ENCODE data around the gene PFKFB3.

The PFKFB3 gene

GRCh38 chr10:6230315-6230714 is 27.6 kb downstream of the PFKFB3 start:
- Histone ChIP-seq H3K36me3 (ENCODE audit: low read length) (no peaks in the 10 kb centered on the region), H4K20me1 (ENCODE audit: low read depth, low read length) (no peaks in the 10 kb centered on the region)

GRCh38 chr10:6231146-6231545 is 28.4 kb downstream of the PFKFB3 start:
- H3F3A ChIP-seq (ENCODE audit: insufficient read depth), result no peaks in the 10 kb centered on the region
- TF ChIP-seq EZH2phosphoT487 (conservative IDR thresholded peaks at IDR 0.05; ENCODE audit: low read length), result no peak
- no peak for TF ChIP-seq CTCF (IDR thresholded peaks at IDR 0.05; ENCODE audit: insufficient read depth, low read length, poor library complexity, severe bottlenecking)
- no peaks in the 10 kb centered on the region for H3K36me3 ChIP-seq (ENCODE audit: low read length)
- H3K27me3 ChIP-seq (ENCODE audit: low read length), result no peaks in the 10 kb centered on the region
- no peak overlapping the region for H2AFZ ChIP-seq (ENCODE audit: low read depth, low read length, severe bottlenecking)
- no peak overlapping the region for H3K4me3 ChIP-seq (ENCODE audit: insufficient read depth, low read length, poor library complexity, severe bottlenecking)
- no peak overlapping the region for H3K9ac ChIP-seq (ENCODE audit: low read length)
- H3K9me3 ChIP-seq (ENCODE audit: insufficient read depth, low read length), result no peaks in the 10 kb centered on the region
- H3K9me2 ChIP-seq (replicated peaks; ENCODE audit: insufficient read depth, low read length), result no peaks in the 10 kb centered on the region
- no peak overlapping the region for H3K27ac ChIP-seq (ENCODE audit: low read depth, low read length)
- no peaks in the 10 kb centered on the region for H4K20me1 ChIP-seq (ENCODE audit: low read depth, low read length)
- no peaks in the 10 kb centered on the region for H3K79me2 ChIP-seq (ENCODE audit: insufficient read depth, low read length)
- no peak overlapping the region for H3K4me2 ChIP-seq (ENCODE audit: low read depth, low read length, poor library complexity, severe bottlenecking)

More at GRCh38 chr10:6230315-6230714, 27.6 kb downstream of the PFKFB3 start:
- Histone ChIP-seq H3K9ac (ENCODE audit: low read length) (no peak overlapping the region), H3K4me3 (ENCODE audit: insufficient read depth, low read length, poor library complexity, severe bottlenecking) (no peak overlapping the region), H3K27ac (ENCODE audit: low read depth, low read length) (no peak overlapping the region), H3F3A (ENCODE audit: insufficient read depth) (no peaks in the 10 kb centered on the region), H2AFZ (ENCODE audit: low read depth, low read length, severe bottlenecking) (no peak overlapping the region), H3K4me2 (ENCODE audit: low read depth, low read length, poor library complexity, severe bottlenecking) (no peak overlapping the region), H3K9me3 (ENCODE audit: insufficient read depth, low read length) (no peaks in the 10 kb centered on the region), H3K79me2 (ENCODE audit: insufficient read depth, low read length) (no peaks in the 10 kb centered on the region), H3K27me3 (ENCODE audit: low read length) (no peaks in the 10 kb centered on the region), H3K9me2 (replicated peaks; ENCODE audit: insufficient read depth, low read length) (no peaks in the 10 kb centered on the region)
- no peak for TF ChIP-seq EZH2phosphoT487 (conservative IDR thresholded peaks at IDR 0.05; ENCODE audit: low read length)
- no peak for TF ChIP-seq CTCF (IDR thresholded peaks at IDR 0.05; ENCODE audit: insufficient read depth, low read length, poor library complexity, severe bottlenecking)

- no peak for TF ChIP-seq EZH2phosphoT487 (conservative IDR thresholded peaks at IDR 0.05; ENCODE audit: low read length)
- no peaks in the 10 kb centered on the region for H3K9me2 ChIP-seq (replicated peaks; ENCODE audit: insufficient read depth, low read length)
- H4K20me1 ChIP-seq (ENCODE audit: low read depth, low read length), result no peaks in the 10 kb centered on the region
- H3K9ac ChIP-seq (ENCODE audit: low read length), result no peak overlapping the region
- H3K4me3 ChIP-seq (ENCODE audit: insufficient read depth, low read length, poor library complexity, severe bottlenecking), result no peak overlapping the region
- H3F3A ChIP-seq (ENCODE audit: insufficient read depth), result no peaks in the 10 kb centered on the region
- H3K4me2 ChIP-seq (ENCODE audit: low read depth, low read length, poor library complexity, severe bottlenecking), result no peak overlapping the region
- no peak overlapping the region for H2AFZ ChIP-seq (ENCODE audit: low read depth, low read length, severe bottlenecking)
- no peaks in the 10 kb centered on the region for H3K27me3 ChIP-seq (ENCODE audit: low read length)
- H3K79me2 ChIP-seq (ENCODE audit: insufficient read depth, low read length), result no peaks in the 10 kb centered on the region
- H3K27ac ChIP-seq (ENCODE audit: low read depth, low read length), result no peak overlapping the region
- H3K36me3 ChIP-seq (ENCODE audit: low read length), result no peaks in the 10 kb centered on the region
- no peaks in the 10 kb centered on the region for H3K9me3 ChIP-seq (ENCODE audit: insufficient read depth, low read length)
These were observed 29.0 kb downstream of the PFKFB3 start for GRCh38 chr10:6231730-6232129.

GRCh38 chr10:6232225-6232807 is 29.6 kb downstream of the PFKFB3 start:
- no peak overlapping the region for H3K4me3 ChIP-seq (ENCODE audit: insufficient read depth, low read length, poor library complexity, severe bottlenecking)
- no peaks in the 10 kb centered on the region for H3K79me2 ChIP-seq (ENCODE audit: insufficient read depth, low read length)
- no peaks in the 10 kb centered on the region for H3K27me3 ChIP-seq (ENCODE audit: low read length)
- no peak overlapping the region for H2AFZ ChIP-seq (ENCODE audit: low read depth, low read length, severe bottlenecking)
- no peak overlapping the region for H3K4me2 ChIP-seq (ENCODE audit: low read depth, low read length, poor library complexity, severe bottlenecking)
- no peaks in the 10 kb centered on the region for H4K20me1 ChIP-seq (ENCODE audit: low read depth, low read length)
- no peaks in the 10 kb centered on the region for H3K36me3 ChIP-seq (ENCODE audit: low read length)
- TF ChIP-seq EZH2phosphoT487 (conservative IDR thresholded peaks at IDR 0.05; ENCODE audit: low read length) (no peak), CTCF (IDR thresholded peaks at IDR 0.05; ENCODE audit: insufficient read depth, low read length, poor library complexity, severe bottlenecking) (no peak)
- no peaks in the 10 kb centered on the region for H3F3A ChIP-seq (ENCODE audit: insufficient read depth)
- H3K9me3 ChIP-seq (ENCODE audit: insufficient read depth, low read length), result no peaks in the 10 kb centered on the region
- no peak overlapping the region for H3K9ac ChIP-seq (ENCODE audit: low read length)
- no peaks in the 10 kb centered on the region for H3K9me2 ChIP-seq (replicated peaks; ENCODE audit: insufficient read depth, low read length)
- H3K27ac ChIP-seq (ENCODE audit: low read depth, low read length), result no peak overlapping the region

All from SU-DHL-6 (cell line).